HG02981 (cell line): ENCODE results near the gene AP1M1.
"Not testable (repeated sequence)": the region's sequence is repeated elsewhere in the genome, so short reads cannot be mapped to it uniquely, and the experiment has no call there.

Experiments
- ATAC-seq: cut with Tn5 transposase; IDR thresholded peaks from one replicate; pipeline ENCODE4 v1.9.1; 2021; ENCODE audit warnings: mild to moderate bottlenecking, moderate library complexity; ENCODE audit not compliant: unreplicated experiment

Gene AP1M1

DNA sequence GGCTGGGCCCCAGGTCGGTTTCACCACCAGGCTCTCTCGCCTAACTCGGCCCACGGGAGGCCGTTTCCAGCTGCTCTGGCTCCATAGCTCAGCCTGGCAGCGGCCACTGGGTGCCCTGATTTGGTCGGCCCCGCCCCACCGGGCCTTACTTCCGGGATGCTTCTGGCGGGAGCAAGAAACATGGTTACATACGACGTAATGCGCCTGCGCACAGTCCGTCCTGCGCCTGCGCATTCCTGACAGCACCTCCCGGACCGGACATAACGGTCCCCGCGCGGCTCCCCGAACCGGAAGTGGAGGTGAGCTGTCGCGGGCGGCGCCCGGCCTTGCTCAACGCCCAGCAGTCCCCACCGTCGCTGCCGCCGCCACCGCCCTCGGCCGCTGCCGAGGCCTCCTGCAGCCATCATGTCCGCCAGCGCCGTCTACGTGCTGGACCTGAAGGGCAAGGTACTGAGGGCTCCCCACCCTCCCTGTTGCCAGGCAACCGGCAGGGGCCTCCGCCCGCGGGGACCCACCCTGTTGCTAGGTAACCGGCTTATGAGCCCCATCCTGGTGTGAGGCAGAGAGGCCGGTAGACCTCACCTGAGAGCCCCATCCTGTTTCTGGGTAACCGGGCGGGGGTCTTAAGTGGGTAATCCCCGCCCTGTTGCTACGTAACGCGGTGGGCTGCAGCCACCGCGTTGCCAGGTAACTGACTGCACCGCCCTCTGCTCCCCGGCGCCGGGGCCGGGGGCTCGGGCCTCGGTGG, at the start of gene AP1M1:
TSS of gene AP1M1 (plus strand) at position 290 of the 748 bp plus-strand sequence. CDS start at position 406, 116 bp downstream.
- peak; percentile 82 for ATAC-seq

DNA sequence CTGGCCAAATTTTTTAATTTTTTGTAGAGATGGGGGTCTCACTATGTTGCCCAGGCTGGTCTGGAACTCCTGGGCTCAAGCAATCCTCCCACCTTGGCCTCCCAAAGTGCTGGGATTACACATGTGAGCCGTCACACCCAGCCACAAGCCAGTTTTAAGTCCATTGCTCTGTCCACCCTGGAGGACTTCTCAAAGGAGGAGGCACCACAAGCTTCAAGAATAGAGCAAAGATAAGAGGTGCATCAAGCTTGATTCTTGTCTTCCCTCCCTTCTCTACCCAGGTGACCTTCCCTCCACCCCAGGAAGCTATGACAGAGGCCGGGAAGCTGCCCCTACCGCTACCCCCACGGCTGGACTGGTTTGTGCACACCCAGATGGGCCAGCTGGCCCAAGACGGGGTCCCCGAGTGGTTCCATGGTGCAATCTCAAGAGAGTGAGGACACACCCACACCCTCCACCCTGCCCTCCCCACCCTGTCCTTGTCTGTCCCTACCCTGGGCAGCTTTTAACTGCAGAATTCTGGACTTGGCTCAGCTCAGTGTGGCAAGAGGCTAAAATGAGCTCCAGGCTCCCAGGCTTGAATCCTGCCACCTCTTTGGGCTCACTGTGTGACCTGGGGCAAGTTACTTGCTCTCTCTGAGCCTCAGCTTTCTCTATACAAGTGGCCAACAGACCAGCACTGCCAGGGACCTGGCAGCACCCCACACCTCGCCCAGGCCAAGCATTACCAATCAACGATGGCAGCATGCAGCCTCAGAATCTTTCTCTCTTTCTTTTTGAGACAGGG, 49.1 kb upstream of the AP1M1 start:
- ATAC-seq = no peak

GRCh38 chr19:16153582-16154336, 44.0 kb upstream of the AP1M1 start:
- ATAC-seq = no peak

GRCh38 chr19:16154557-16154956, 43.2 kb upstream of the AP1M1 start:
- no peak for ATAC-seq

GRCh38 chr19:16155128-16155527, 42.6 kb upstream of the AP1M1 start:
- ATAC-seq = no peak

- no peak for ATAC-seq
These were observed 40.8 kb upstream of the AP1M1 start for GRCh38 chr19:16156904-16157303.

- ATAC-seq = no peak
These were observed 40.1 kb upstream of the AP1M1 start for GRCh38 chr19:16157601-16158000.

DNA sequence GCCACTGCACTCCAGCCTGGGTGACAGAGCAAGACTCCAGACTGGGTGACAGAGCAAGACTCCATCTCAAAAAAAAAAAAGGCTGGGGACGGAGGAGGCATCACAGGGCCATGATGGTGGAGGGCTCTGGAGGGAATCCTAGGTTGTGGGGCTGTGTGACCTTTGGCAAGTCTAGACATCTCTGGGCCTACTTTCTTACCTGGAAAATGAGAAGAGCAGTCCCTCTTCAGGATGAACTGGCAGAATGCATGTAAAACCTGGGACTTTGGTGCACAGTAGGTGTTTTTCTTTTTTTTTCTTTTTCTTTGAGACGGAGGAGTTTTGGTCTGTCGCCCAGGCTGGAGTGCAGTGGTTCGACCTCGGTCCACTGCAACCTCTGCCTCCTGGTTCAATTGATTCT, 38.1 kb upstream of the AP1M1 start:
- no peak for ATAC-seq

DNA sequence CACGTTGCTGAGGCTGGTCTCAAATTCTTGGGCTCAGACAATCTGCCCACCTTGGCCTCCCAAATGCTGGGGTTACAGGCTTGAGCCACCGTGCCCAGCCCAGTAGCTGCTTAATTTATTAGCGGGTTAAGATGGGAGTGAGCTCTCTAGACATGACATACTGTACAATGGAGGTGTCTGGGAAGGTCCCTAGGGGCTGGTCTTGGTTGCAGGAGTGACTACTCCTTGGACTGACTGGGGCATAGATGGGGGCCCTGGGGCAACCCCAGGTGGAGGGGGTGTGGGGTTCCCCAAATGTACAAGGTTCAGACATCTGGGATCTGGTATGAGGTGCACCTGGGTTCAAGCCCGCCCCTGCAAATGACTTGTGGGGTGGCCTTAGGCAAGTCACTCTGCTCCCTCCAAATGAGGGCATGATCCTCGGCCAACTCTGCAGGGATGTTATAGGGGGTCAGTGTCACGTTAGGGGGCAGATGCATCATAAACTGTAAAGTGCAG, 37.2 kb upstream of the AP1M1 start:
- no peak for ATAC-seq

DNA sequence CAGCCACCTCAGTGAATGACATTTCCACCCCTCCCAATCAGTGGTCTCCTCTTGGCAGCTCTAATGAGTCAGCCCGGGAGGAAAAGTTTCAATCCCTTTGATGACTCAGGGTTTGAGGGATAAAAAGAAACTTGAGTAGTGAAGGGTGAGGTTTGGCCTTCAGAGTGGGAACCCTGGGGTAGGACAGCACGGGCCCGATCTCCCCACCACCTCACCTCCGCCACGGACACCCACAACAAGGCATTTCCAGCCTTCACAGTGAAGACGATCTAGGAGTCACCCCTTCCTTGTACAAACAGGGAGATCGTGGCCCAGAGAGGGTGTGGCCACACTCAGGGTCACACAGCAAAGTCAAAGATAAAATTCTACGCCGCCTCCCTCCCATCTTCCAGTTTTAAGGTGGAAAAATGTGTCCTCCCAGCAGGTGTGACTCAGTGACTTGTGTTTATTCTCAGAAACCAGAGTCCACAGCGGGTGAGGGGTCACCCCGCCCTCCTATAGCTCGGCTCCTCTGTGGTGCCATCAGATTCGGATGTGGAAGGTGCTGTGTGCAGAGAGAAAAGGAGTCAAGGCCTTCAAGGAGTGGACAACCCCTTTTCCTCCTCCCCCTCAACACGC, 36.7 kb upstream of the AP1M1 start:
- ATAC-seq = no peak

DNA sequence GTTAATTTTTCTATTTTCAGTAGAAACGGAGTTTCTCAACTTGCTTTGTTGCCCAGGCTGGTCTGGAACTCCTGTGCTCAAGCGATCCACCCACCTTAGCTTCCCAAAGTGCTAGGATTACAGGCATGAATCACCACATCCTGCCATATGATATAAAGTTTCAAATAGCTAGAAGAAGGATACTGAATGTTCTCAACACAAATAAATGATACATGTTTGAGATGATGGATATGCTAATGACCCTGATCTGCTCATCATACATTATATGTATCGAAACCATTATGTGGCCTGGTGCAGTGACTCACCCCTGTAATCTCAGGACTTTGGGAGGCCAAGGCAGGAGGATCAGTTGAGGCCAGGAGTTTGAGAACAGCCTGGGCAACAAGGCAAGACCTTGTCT, 35.9 kb upstream of the AP1M1 start:
- no peak for ATAC-seq

GRCh38 chr19:16164222-16164890, 33.4 kb upstream of the AP1M1 start:
- ATAC-seq = no peak

- no peak for ATAC-seq
These were observed 31.3 kb upstream of the AP1M1 start for GRCh38 chr19:16166417-16166816.

DNA sequence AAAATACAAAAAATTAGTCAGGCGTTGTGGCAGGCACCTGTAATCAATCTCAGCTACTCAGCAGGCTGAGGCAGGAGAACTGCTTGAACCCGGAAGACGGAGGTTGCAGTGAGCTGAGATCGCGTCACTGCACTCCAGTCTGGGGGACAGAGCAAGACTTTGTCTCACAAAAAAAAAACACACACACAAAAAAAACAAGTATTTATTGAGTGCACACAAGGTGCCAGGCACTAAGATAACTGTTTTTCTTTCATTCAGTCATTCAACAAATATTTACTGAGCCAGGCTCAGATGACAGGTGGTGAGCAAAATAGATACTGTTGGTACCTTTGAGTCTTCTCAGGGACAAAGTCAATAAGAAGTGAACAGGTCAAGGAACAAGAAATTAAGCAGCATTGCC, 30.7 kb upstream of the AP1M1 start:
- no peak for ATAC-seq

GRCh38 chr19:16168465-16169081, 29.1 kb upstream of the AP1M1 start:
- ATAC-seq = no peak

DNA sequence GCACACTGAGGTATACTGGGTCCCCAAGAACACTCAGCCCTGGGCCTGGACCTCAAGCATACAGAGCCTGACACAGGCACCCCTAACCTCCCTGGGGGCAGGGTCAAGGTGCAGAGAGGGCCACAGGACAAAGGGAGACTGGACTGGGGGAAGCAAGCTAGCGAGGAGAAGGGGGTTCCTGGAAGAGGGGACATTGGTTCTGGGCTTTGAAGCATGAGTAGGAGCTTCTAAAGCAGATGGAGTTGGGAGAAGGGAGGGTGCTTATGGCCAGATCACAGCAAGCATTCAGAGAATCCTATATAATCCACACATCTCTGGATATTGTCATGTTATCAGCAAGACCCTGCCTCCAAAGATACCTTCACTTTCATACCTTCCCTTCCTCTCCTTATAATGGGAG, 27.6 kb upstream of the AP1M1 start:
- ATAC-seq = no peak

- no peak for ATAC-seq
These were observed 21.8 kb upstream of the AP1M1 start for GRCh38 chr19:16175954-16176353.

DNA sequence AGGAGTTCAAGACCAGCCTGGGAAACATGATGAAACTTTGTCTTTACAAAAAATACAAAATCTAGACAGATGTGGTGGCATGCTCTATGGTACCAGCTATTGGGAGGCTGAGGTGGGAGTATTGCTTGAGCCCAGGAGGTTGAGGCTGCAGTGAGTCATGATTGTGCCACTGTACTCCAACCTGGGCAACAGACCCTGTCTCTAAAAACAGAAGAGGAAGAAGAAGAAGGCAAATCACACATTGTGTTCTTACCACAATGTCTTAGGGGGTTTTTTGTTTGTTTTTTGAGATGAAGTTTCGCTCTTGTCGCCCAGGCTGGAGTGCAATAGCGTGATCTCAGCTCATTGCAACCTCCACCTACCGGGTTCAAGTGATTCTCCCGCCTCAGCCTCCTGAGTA, 18.8 kb upstream of the AP1M1 start:
- not testable (repeated sequence) for ATAC-seq

- no peak for ATAC-seq
These were observed 17.1 kb upstream of the AP1M1 start for GRCh38 chr19:16180611-16181010.

DNA sequence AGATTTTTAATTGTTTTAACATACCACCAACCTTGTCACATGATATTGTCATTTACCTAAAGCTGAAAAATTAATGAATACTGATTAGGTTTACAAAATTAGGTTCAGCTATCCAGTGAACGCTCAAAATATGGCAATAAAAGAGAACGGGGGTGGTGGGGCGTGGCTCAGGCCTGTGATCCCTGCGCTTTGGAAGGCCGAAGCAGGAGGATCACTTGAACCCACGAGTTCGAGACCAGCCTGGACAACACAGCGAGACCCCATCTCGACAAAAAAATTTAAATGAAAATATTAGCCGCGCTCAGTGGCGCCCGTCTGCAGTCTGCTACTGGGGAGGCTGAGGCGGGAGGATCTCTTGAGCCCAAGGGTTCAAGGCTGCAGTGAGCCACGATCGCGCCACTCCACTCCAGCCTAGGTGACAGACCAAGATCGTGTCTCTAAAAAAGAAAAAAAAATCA, 13.0 kb upstream of the AP1M1 start:
- no peak for ATAC-seq
